GM10248 (cell line): Measurements from ENCODE around the gene EXOG.

Experiments
- CTCF ChIA-PET: fragments of 300-600 bp; sonication (Branson Sonifier 250); formaldehyde crosslinking; extraction: SDS; loops from one replicate; lab custom pipeline; 2021; ENCODE audit warnings: antibody characterized with exemption; lab: Yijun Ruan, JAX
- POLR2A ChIA-PET: fragments of 350-650 bp; sonication (Branson Sonifier 250); formaldehyde crosslinking; extraction: SDS; loops from one replicate; lab custom pipeline; 2020; ENCODE audit warnings: antibody characterized with exemption; lab: Yijun Ruan, JAX
- DNase-seq: peaks from one replicate; pipeline ENCODE4 v3.0.0; 2012; ENCODE audit errors: extremely low spot score
- TF ChIP-seq, protein P1 (sequence below): IDR thresholded peaks from 2 replicates; pipeline ENCODE4 v1.5.1; 2012; ENCODE audit warnings: mild to moderate bottlenecking, low read depth; ENCODE audit errors: extremely low read depth, missing control alignments, control extremely low read depth

The EXOG gene, protein sequence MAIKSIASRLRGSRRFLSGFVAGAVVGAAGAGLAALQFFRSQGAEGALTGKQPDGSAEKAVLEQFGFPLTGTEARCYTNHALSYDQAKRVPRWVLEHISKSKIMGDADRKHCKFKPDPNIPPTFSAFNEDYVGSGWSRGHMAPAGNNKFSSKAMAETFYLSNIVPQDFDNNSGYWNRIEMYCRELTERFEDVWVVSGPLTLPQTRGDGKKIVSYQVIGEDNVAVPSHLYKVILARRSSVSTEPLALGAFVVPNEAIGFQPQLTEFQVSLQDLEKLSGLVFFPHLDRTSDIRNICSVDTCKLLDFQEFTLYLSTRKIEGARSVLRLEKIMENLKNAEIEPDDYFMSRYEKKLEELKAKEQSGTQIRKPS

GRCh38 chr3:38496131-38496910 lies at the start of gene EXOG:
Gene EXOG, plus strand, starts transcription at chr3:38496340. Its CDS starts 28 bp downstream, at chr3:38496368.
- TF ChIP-seq, protein P1, sequence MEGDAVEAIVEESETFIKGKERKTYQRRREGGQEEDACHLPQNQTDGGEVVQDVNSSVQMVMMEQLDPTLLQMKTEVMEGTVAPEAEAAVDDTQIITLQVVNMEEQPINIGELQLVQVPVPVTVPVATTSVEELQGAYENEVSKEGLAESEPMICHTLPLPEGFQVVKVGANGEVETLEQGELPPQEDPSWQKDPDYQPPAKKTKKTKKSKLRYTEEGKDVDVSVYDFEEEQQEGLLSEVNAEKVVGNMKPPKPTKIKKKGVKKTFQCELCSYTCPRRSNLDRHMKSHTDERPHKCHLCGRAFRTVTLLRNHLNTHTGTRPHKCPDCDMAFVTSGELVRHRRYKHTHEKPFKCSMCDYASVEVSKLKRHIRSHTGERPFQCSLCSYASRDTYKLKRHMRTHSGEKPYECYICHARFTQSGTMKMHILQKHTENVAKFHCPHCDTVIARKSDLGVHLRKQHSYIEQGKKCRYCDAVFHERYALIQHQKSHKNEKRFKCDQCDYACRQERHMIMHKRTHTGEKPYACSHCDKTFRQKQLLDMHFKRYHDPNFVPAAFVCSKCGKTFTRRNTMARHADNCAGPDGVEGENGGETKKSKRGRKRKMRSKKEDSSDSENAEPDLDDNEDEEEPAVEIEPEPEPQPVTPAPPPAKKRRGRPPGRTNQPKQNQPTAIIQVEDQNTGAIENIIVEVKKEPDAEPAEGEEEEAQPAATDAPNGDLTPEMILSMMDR = peak; percentile 92
- ChIA-PET CTCF (interaction anchor here (0.7 to 4.5 kb wide), 26 partner anchors 9 to 555 kb away, joined by 3 to 50 read pairs (median 4); partner anchors contain the start of gene XYLB), POLR2A (interaction anchor here (0.7 kb wide), 1 partner anchor 17 kb away, joined by 3 read pairs; no protein-coding TSS in a partner anchor)
- peak; percentile 99 for DNase-seq

GRCh38 chr3:38446812-38447211 lies 49.3 kb upstream of the EXOG start:
- ChIA-PET POLR2A (no interaction called here), CTCF (no interaction called here)
- TF ChIP-seq, protein P1 = no peak
- DNase-seq = no peak

DNA sequence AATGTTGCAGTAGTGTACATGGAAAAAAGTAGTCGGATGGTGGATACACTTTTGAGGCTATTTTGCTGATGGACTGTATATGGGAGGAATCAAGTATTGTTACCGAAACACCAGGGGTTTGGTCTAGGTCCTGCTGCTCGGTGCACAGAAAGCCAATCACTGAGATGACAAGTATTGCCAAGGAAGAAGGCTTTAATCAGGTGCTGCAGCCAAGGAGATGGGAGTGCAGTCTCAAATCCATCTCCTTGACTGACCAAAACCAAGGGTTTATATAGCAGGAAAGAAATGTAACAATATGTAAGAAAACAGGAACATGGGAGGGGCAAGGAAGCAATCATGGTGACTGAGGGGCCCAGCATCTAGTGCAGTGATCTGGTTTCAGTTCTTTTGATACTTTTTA lies 45.3 kb upstream of the EXOG start:
- POLR2A ChIA-PET = no interaction called here
- no peak for DNase-seq
- CTCF ChIA-PET = interaction anchor here (2.6 kb wide), 1 partner anchor 105 kb away, joined by 9 read pairs; the partner anchor contains the start of gene XYLB
- TF ChIP-seq, protein P1 = no peak

- DNase-seq = peak; percentile 92
These were observed 42.8 kb upstream of the EXOG start, which contains the start of gene ACVR2B for GRCh38 chr3:38453075-38453912. Gene ACVR2B, plus strand, starts transcription at chr3:38453890. Its CDS starts 433 bp downstream, at chr3:38454323.

GRCh38 chr3:38453913-38454177 lies 42.3 kb upstream of the EXOG start:
- CTCF ChIA-PET = no interaction called here
- DNase-seq = no peak
- POLR2A ChIA-PET = interaction anchor here (0.6 kb wide), 1 partner anchor 107 kb away, joined by 6 read pairs; the partner anchor contains the start of gene XYLB
- TF ChIP-seq, protein P1 = no peak

More at GRCh38 chr3:38453075-38453912, 42.8 kb upstream of the EXOG start, which contains the start of gene ACVR2B:
- CTCF ChIA-PET = interaction anchor here (1.1 kb wide), 1 partner anchor 27 kb away, joined by 4 read pairs; no protein-coding TSS in a partner anchor
- TF ChIP-seq, protein P1 = no peak
- POLR2A ChIA-PET = interaction anchor here (0.6 kb wide), 1 partner anchor 107 kb away, joined by 6 read pairs; the partner anchor contains the start of gene XYLB
